ENCODE results near the gene RAD51B. TPM values are rescaled to one million over a fixed set of nuclear protein-coding genes. Genes with fewer than 3 reads are reported as not detected.

Gene RAD51B
- total and polyA plus RNA-seq, 3 donors from 2014 or later: 5.5 to 22.5 (median 19.1) TPM

- no peaks in the 10 kb centered on the region for H3K4me1 ChIP-seq
- no peak for DNase-seq
- no peaks in the 10 kb centered on the region for H3K36me3 ChIP-seq (ENCODE audit: low read depth, missing control alignments)
- no peak overlapping the region for H3K27ac ChIP-seq
- 57 to 80% methylated on average over 1 of the region's 1 CpG for WGBS, 2 donors
- no peak overlapping the region for H3K4me3 ChIP-seq
- H3K27me3 ChIP-seq: no peaks in the 10 kb centered on the region
- no peaks in the 10 kb centered on the region for H3K9me3 ChIP-seq
- intact Hi-C loops (cut with DNase I; ENCODE audit: low total_unique reads): no loop called here
- TF ChIP-seq POLR2A (IDR thresholded peaks at IDR 0.05): no peak
- TF ChIP-seq CTCF (IDR thresholded peaks at IDR 0.05): no peak
These were observed 212.6 kb downstream of the RAD51B start for GRCh38 chr14:68032154-68032553.

GRCh38 chr14:68033336-68033932 is 213.9 kb downstream of the RAD51B start:
- Histone ChIP-seq H3K27me3 (no peaks in the 10 kb centered on the region), H3K4me3 (no peak overlapping the region), H3K36me3 (ENCODE audit: low read depth, missing control alignments) (no peaks in the 10 kb centered on the region), H3K9me3 (no peaks in the 10 kb centered on the region), H3K27ac (no peak overlapping the region), H3K4me1 (peaks cover 5% of the 10 kb centered on the region)
- DNase-seq: no peak
- TF ChIP-seq POLR2A (IDR thresholded peaks at IDR 0.05) (no peak), CTCF (IDR thresholded peaks at IDR 0.05) (no peak)
- intact Hi-C loops (cut with DNase I; ENCODE audit: low total_unique reads): no loop called here
- 35 to 86% methylated on average over 2 of the region's 2 CpGs for WGBS, 2 donors

GRCh38 chr14:68034896-68035295 is 215.3 kb downstream of the RAD51B start:
- WGBS, 2 donors: 77 to 87% methylated on average over 2 of the region's 2 CpGs
- TF ChIP-seq CTCF (IDR thresholded peaks at IDR 0.05): no peak
- TF ChIP-seq POLR2A (IDR thresholded peaks at IDR 0.05): no peak
- intact Hi-C loops (cut with DNase I; ENCODE audit: low total_unique reads): no loop called here

GRCh38 chr14:68036202-68036601 is 216.6 kb downstream of the RAD51B start:
- Histone ChIP-seq H3K27ac (peak overlapping the region in 1 of 2 donors; percentile 28), H3K27me3 (no peaks in the 10 kb centered on the region), H3K36me3 (ENCODE audit: low read depth, missing control alignments) (no peaks in the 10 kb centered on the region), H3K9me3 (no peaks in the 10 kb centered on the region), H3K4me3 (no peak overlapping the region), H3K4me1 (peaks cover 5% of the 10 kb centered on the region)
- 61 to 64% methylated on average over 6 of the region's 6 CpGs for WGBS, 2 donors
- intact Hi-C loops (cut with DNase I; ENCODE audit: low total_unique reads): no loop called here
- DNase-seq: no peak
- no peak for TF ChIP-seq CTCF (IDR thresholded peaks at IDR 0.05)
- TF ChIP-seq POLR2A (IDR thresholded peaks at IDR 0.05): no peak

More at GRCh38 chr14:68034896-68035295, 215.3 kb downstream of the RAD51B start:
- Histone ChIP-seq H3K27me3 (no peaks in the 10 kb centered on the region), H3K27ac (no peak overlapping the region), H3K36me3 (ENCODE audit: low read depth, missing control alignments) (no peaks in the 10 kb centered on the region), H3K4me1 (peaks cover 5% of the 10 kb centered on the region), H3K9me3 (no peaks in the 10 kb centered on the region), H3K4me3 (no peak overlapping the region)
- DNase-seq: no peak

- Histone ChIP-seq H3K9me3 (no peaks in the 10 kb centered on the region), H3K4me1 (peaks cover 14% of the 10 kb centered on the region), H3K36me3 (ENCODE audit: low read depth, missing control alignments) (no peaks in the 10 kb centered on the region), H3K4me3 (no peak overlapping the region), H3K27ac (no peak overlapping the region), H3K27me3 (no peaks in the 10 kb centered on the region)
- TF ChIP-seq POLR2A (IDR thresholded peaks at IDR 0.05): no peak
- no peak for TF ChIP-seq CTCF (IDR thresholded peaks at IDR 0.05)
- intact Hi-C loops (cut with DNase I; ENCODE audit: low total_unique reads): no loop called here
- no peak for DNase-seq
These were observed 220.0 kb downstream of the RAD51B start for GRCh38 chr14:68039593-68039992.
